GM23248 (cell line): ENCODE measurements around the gene MED20.

Source experiments
- EZH2 ChIP-seq: fragments of 200-600 bp; sonication (generic); IDR thresholded peaks from 2 replicates; pipeline ENCODE4 v1.6.1; 2018; ENCODE audit warnings: antibody characterized with exemption, mild to moderate bottlenecking; ENCODE audit not compliant: insufficient read depth, poor library complexity, severe bottlenecking
- EZH2phosphoT487 ChIP-seq: fragments of 200-600 bp; sonication (generic); IDR thresholded peaks from 2 replicates; pipeline ENCODE4 v1.6.1; 2018; ENCODE audit warnings: antibody characterized with exemption, moderate library complexity, mild to moderate bottlenecking, low read depth; ENCODE audit not compliant: insufficient read depth

DNA sequence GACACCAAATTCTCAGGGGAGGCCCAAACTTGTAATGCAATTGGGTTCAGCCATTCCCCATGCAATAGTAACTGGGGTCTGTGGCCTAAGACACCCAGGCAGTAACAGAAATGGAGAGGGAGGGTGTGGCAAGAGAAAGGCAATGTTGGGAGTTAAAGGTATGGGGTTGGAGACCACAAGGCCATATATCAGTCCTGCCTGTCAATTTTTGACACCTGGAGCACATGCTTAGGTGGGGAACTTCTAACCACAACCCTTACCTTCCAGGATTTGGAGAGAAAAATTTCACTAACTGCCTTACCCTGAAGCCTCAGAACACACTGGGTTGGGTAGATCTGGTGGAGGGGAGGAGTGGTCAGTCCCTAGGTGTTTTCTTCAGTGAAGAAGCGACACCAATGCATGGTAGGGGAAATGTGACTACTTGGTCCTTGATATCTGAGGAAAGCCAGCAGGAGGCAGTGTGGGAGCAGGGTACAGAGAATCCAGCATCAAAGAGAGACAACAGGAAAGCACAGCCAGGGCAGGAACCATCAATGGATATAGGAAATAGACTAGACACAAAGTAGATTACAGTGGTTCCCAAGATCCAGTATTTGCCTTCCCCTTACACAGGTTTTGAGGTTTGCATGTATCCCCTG, 18.9 kb downstream of the MED20 start:
- TF ChIP-seq EZH2phosphoT487 (no peak), EZH2 (no peak)
